NCI-H1105 (cell line): ENCODE results near the gene TMEM186.
"Not testable (repeated sequence)": the region's sequence is repeated elsewhere in the genome, so short reads cannot be mapped to it uniquely, and the experiment has no call there.

Source experiments
- DNase-seq: peaks from one replicate; lab custom pipeline; 2025; lab: John Stamatoyannopoulos, UW

Gene TMEM186

GRCh38 chr16:8774208-8774607, 23.2 kb downstream of the TMEM186 start:
- DNase-seq: no peak

- DNase-seq: no peak
Observed at GRCh38 chr16:8773537-8773936, 23.9 kb downstream of the TMEM186 start.

GRCh38 chr16:8768692-8769091, 28.7 kb downstream of the TMEM186 start:
- DNase-seq: no peak

- DNase-seq: no peak
Observed at GRCh38 chr16:8768283-8768682, 29.2 kb downstream of the TMEM186 start.

- no peak for DNase-seq
Observed at GRCh38 chr16:8767176-8767575, 30.3 kb downstream of the TMEM186 start.

GRCh38 chr16:8764525-8765250, 32.8 kb downstream of the TMEM186 start:
- DNase-seq: no peak

GRCh38 chr16:8763899-8764298, 33.5 kb downstream of the TMEM186 start:
- no peak for DNase-seq

- no peak for DNase-seq
Observed at GRCh38 chr16:8763083-8763482, 34.4 kb downstream of the TMEM186 start.

- no peak for DNase-seq
Observed at GRCh38 chr16:8762254-8762653, 35.2 kb downstream of the TMEM186 start.

- DNase-seq: no peak
Observed at GRCh38 chr16:8761078-8761477, 36.4 kb downstream of the TMEM186 start.

- no peak for DNase-seq
Observed at GRCh38 chr16:8760021-8760420, 37.4 kb downstream of the TMEM186 start.

GRCh38 chr16:8758022-8758421, 39.4 kb downstream of the TMEM186 start:
- DNase-seq: no peak

- no peak for DNase-seq
Observed at GRCh38 chr16:8756755-8757154, 40.7 kb downstream of the TMEM186 start.

GRCh38 chr16:8753416-8754054, 43.9 kb downstream of the TMEM186 start:
- DNase-seq: no peak

- DNase-seq: no peak
Observed at GRCh38 chr16:8752706-8753105, 44.7 kb downstream of the TMEM186 start.

GRCh38 chr16:8751481-8752311, 45.7 kb downstream of the TMEM186 start:
- no peak for DNase-seq

GRCh38 chr16:8748944-8749343, 48.5 kb downstream of the TMEM186 start:
- DNase-seq: not testable (repeated sequence)
